GM12874 (cell line): ENCODE data around the gene SLC1A3.

Experiments
- CTCF ChIP-seq: IDR thresholded peaks from 2 replicates; pipeline ENCODE4 v1.5.1; 2011; ENCODE audit warnings: low read depth, mild to moderate bottlenecking, control low read depth, low read length, moderate library complexity; ENCODE audit not compliant: insufficient read depth

Gene SLC1A3

GRCh38 chr5:36708996-36709395 lies 102.6 kb downstream of the SLC1A3 start:
- no peak for TF ChIP-seq CTCF

GRCh38 chr5:36710039-36710438 lies 103.6 kb downstream of the SLC1A3 start:
- no peak for TF ChIP-seq CTCF

- no peak for TF ChIP-seq CTCF
Observed at GRCh38 chr5:36712706-36713105, 106.3 kb downstream of the SLC1A3 start.

GRCh38 chr5:36713541-36713940 lies 107.1 kb downstream of the SLC1A3 start:
- TF ChIP-seq CTCF: no peak

- no peak for TF ChIP-seq CTCF
Observed at GRCh38 chr5:36717131-36717695, 110.8 kb downstream of the SLC1A3 start.

GRCh38 chr5:36719282-36719681 lies 112.9 kb downstream of the SLC1A3 start:
- no peak for TF ChIP-seq CTCF

GRCh38 chr5:36720688-36721087 lies 114.3 kb downstream of the SLC1A3 start:
- TF ChIP-seq CTCF: no peak

GRCh38 chr5:36721664-36722235 lies 115.3 kb downstream of the SLC1A3 start:
- TF ChIP-seq CTCF: no peak
